H1 (cell line): Measurements from ENCODE around the gene PPP1R9A. TPM values are rescaled to one million over a fixed set of nuclear protein-coding genes. Genes with fewer than 3 reads are reported as not detected.

ENCODE experiments used
- CTCF ChIA-PET: fragments of 300-600 bp; sonication (Branson Sonifier 250); formaldehyde crosslinking; loops from one replicate; lab custom pipeline; 2021; ENCODE audit not compliant: partially characterized antibody; lab: Charles Lee
- POLR2A ChIA-PET: fragments of 300-600 bp; sonication (Branson Sonifier 250); formaldehyde crosslinking; loops from one replicate; lab custom pipeline; 2021; ENCODE audit warnings: inconsistent platforms; ENCODE audit not compliant: partially characterized antibody; lab: Charles Lee
- DNase-seq, 2 experiments: peaks; one replicate each; pipeline versions ENCODE4 v3.0.0 to v3.0.0-alpha.2; 2010 to 2022; ENCODE audit warnings: low spot score in 2 of 2, low read depth in 1 of 2, mixed read lengths in 1 of 2
- FAIRE-seq: peaks from 2 replicates; lab custom pipeline; 2011; peaks lifted over from hg19 to GRCh38; lab: Jason Lieb, UNC
- H2AFZ ChIP-seq: 2 replicates; pipeline ENCODE4 v1.8.1; 2012; ENCODE audit warnings: low read length, inconsistent platforms
- H2AK5ac ChIP-seq: 2 replicates; pipeline ENCODE4 v1.6.1; 2013; ENCODE audit warnings: low read depth, low read length
- H2BK120ac ChIP-seq: replicated peaks from 2 replicates; pipeline ENCODE3; 2013; ENCODE audit warnings: low read depth, low read length, inconsistent platforms
- H2BK12ac ChIP-seq: 2 replicates; pipeline ENCODE4 v1.6.1; 2013; ENCODE audit warnings: low read depth, low read length
- H2BK15ac ChIP-seq: 2 replicates; pipeline ENCODE4 v1.6.1; 2013; ENCODE audit warnings: low read length
- H2BK20ac ChIP-seq: 2 replicates; pipeline ENCODE4 v1.6.1; 2013; ENCODE audit warnings: low read length
- H2BK5ac ChIP-seq: 2 replicates; pipeline ENCODE4 v1.6.1; 2013; ENCODE audit warnings: low read depth, low read length
- H3K14ac ChIP-seq: 2 replicates; pipeline ENCODE4 v1.6.1; 2013; ENCODE audit warnings: inconsistent platforms; ENCODE audit not compliant: insufficient read length
- H3K18ac ChIP-seq: 2 replicates; pipeline ENCODE4 v1.6.1; 2013; ENCODE audit warnings: low read length; ENCODE audit errors: extremely low read depth
- H3K23ac ChIP-seq: 2 replicates; pipeline ENCODE4 v1.6.1; 2013; ENCODE audit warnings: inconsistent platforms; ENCODE audit not compliant: insufficient read length
- H3K23me2 ChIP-seq: 2 replicates; pipeline ENCODE4 v1.6.1; 2013; ENCODE audit warnings: low read depth, low read length
- H3K27ac ChIP-seq: 2 replicates; pipeline ENCODE4 v1.6.1; 2011; ENCODE audit warnings: low read depth, low read length, inconsistent platforms
- H3K27me3 ChIP-seq, 4 experiments: replicated peaks in 1 of 4; 1 replicate in 1 of 4; 2 replicates in 3 of 4; pipeline versions ENCODE4 v1.6.1 to v1.8.1; 2011 to 2013; ENCODE audit warnings: low read length in 3 of 4, mild to moderate bottlenecking in 3 of 4, inconsistent platforms in 2 of 4, mixed read lengths in 2 of 4, moderate library complexity in 1 of 4; ENCODE audit not compliant: control insufficient read depth in 3 of 4, insufficient read depth in 3 of 4; ENCODE audit errors: extremely low read depth in 1 of 4
- H3K36me3 ChIP-seq, 4 experiments: 2 replicates each; pipeline versions ENCODE4 v1.6.1 to v1.8.1; 2011 to 2013; ENCODE audit warnings: mild to moderate bottlenecking in 4 of 4, low read length in 3 of 4, moderate library complexity in 2 of 4, control low read depth in 1 of 4, inconsistent platforms in 1 of 4; ENCODE audit not compliant: insufficient read depth in 4 of 4, control insufficient read depth in 2 of 4
- H3K4ac ChIP-seq: replicated peaks from 2 replicates; pipeline ENCODE3; 2013; ENCODE audit warnings: low read length, low read depth, mixed read lengths, inconsistent platforms; ENCODE audit not compliant: insufficient read length
- H3K4me1 ChIP-seq, 4 experiments: replicated peaks in 1 of 4; 1 replicate in 1 of 4; 2 replicates in 3 of 4; pipeline versions ENCODE4 v1.6.1 to v1.8.1; 2011 to 2013; ENCODE audit warnings: low read length in 3 of 4, inconsistent platforms in 2 of 4, mixed read lengths in 1 of 4; ENCODE audit not compliant: insufficient read depth in 4 of 4, control insufficient read depth in 3 of 4
- H3K4me2 ChIP-seq, 2 experiments: 2 replicates each; pipeline versions ENCODE4 v1.6.1 to v1.8.1; 2011 to 2013; ENCODE audit warnings: low read depth in 2 of 2, low read length in 2 of 2, control low read depth in 1 of 2, inconsistent platforms in 1 of 2, mild to moderate bottlenecking in 1 of 2; ENCODE audit not compliant: insufficient read depth in 1 of 2
- H3K4me3 ChIP-seq, 4 experiments: fragments of 200-600, 300-600 bp in 1 of 4; sonication (generic), shearing (Covaris generic), sonication (Bioruptor Twin) in 1 of 4; 2 replicates each; pipeline versions ENCODE4 v1.5.1 to v1.8.1; 2011 to 2016; ENCODE audit warnings: low read length in 4 of 4, low read depth in 3 of 4, control low read depth in 2 of 4, inconsistent platforms in 2 of 4, mild to moderate bottlenecking in 2 of 4, mixed read lengths in 1 of 4, moderate library complexity in 1 of 4; ENCODE audit not compliant: insufficient read depth in 2 of 4; ENCODE audit errors: extremely low read depth in 1 of 4
- H3K56ac ChIP-seq: replicated peaks from 2 replicates; pipeline ENCODE3; 2013; ENCODE audit warnings: low read depth, mild to moderate bottlenecking, mixed read lengths, low read length, inconsistent platforms; ENCODE audit not compliant: insufficient read length
- H3K79me1 ChIP-seq: 2 replicates; pipeline ENCODE4 v1.6.1; 2013; ENCODE audit warnings: low read depth, low read length, control low read depth
- H3K79me2 ChIP-seq, 2 experiments: 2 replicates each; pipeline versions ENCODE4 v1.6.1 to v1.8.1; 2012 to 2013; ENCODE audit warnings: low read length in 2 of 2, mild to moderate bottlenecking in 2 of 2, inconsistent platforms in 1 of 2; ENCODE audit not compliant: insufficient read depth in 2 of 2, control insufficient read depth in 1 of 2
- H3K9ac ChIP-seq, 4 experiments: replicated peaks in 1 of 4; 1 replicate in 1 of 4; 2 replicates in 3 of 4; pipeline versions ENCODE4 v1.6.1 to v1.8.1; 2011 to 2013; ENCODE audit warnings: low read depth in 3 of 4, low read length in 3 of 4, control low read depth in 2 of 4, mild to moderate bottlenecking in 2 of 4, moderate library complexity in 2 of 4, inconsistent platforms in 1 of 4; ENCODE audit errors: extremely low read depth in 1 of 4
- H3K9me3 ChIP-seq, 2 experiments: 2 replicates each; pipeline versions ENCODE4 v1.6.1 to v1.8.1; 2012 to 2013; ENCODE audit warnings: mild to moderate bottlenecking in 2 of 2, moderate library complexity in 2 of 2, control low read depth in 1 of 2, inconsistent platforms in 1 of 2, low read depth in 1 of 2, low read length in 1 of 2, mixed read lengths in 1 of 2; ENCODE audit not compliant: insufficient read depth in 2 of 2
- H4K20me1 ChIP-seq, 2 experiments: replicated peaks in 1 of 2; 2 replicates each; pipeline versions ENCODE3 to v1.8.1; 2011 to 2013; ENCODE audit warnings: inconsistent platforms in 2 of 2, low read length in 2 of 2, mild to moderate bottlenecking in 1 of 2; ENCODE audit not compliant: insufficient read depth in 2 of 2, control insufficient read depth in 1 of 2
- H4K5ac ChIP-seq: 2 replicates; pipeline ENCODE4 v1.6.1; 2013; ENCODE audit warnings: low read length, low read depth, mixed read lengths, inconsistent platforms; ENCODE audit not compliant: insufficient read length
- H4K8ac ChIP-seq: 2 replicates; pipeline ENCODE4 v1.8.0; 2013; ENCODE audit warnings: mild to moderate bottlenecking, moderate library complexity, low read length, inconsistent platforms; ENCODE audit not compliant: insufficient read depth; ENCODE audit errors: extremely low read depth
- H4K91ac ChIP-seq: replicated peaks from 2 replicates; pipeline ENCODE3; 2013; ENCODE audit warnings: low read length, mixed read lengths, inconsistent platforms; ENCODE audit not compliant: insufficient read length
- ASH2L ChIP-seq: fragments of 200-600, 300-600 bp; sonication (generic); IDR thresholded peaks from one replicate; pipeline ENCODE4 v1.7.1; 2017; ENCODE audit warnings: low read length
- BACH1 ChIP-seq: IDR thresholded peaks from 2 replicates; pipeline ENCODE4 v1.6.1; 2012; ENCODE audit warnings: low read length, improper control_type of control experiment
- CHD1 ChIP-seq: IDR thresholded peaks from 2 replicates; pipeline ENCODE4 v1.6.1; 2012; ENCODE audit warnings: low read depth, low read length, improper control_type of control experiment
- EGR1 ChIP-seq: IDR thresholded peaks from 2 replicates; pipeline ENCODE4 v1.6.1; 2011; ENCODE audit warnings: low read depth, low read length, borderline replicate concordance
- EZH2 ChIP-seq: fragments of 200-600 bp; sonication (generic); IDR thresholded peaks from 2 replicates; pipeline ENCODE4 v1.7.1; 2012; ENCODE audit warnings: low read depth, mild to moderate bottlenecking, moderate library complexity, low read length, inconsistent platforms; ENCODE audit not compliant: severe bottlenecking
- FOSL1 ChIP-seq: IDR thresholded peaks from 2 replicates; pipeline ENCODE4 v1.6.1; 2011; ENCODE audit warnings: mild to moderate bottlenecking, low read depth, low read length, moderate library complexity; ENCODE audit not compliant: insufficient read depth
- HDAC2 ChIP-seq, 2 experiments: fragments of 300-600 bp in 1 of 2; sonication (generic) in 1 of 2; IDR thresholded peaks; 2 replicates each; pipeline ENCODE4 v1.6.1; 2011 to 2012; ENCODE audit warnings: low read depth in 2 of 2, low read length in 2 of 2, mild to moderate bottlenecking in 2 of 2, moderate library complexity in 2 of 2, borderline replicate concordance in 1 of 2, inconsistent platforms in 1 of 2
- HDAC6 ChIP-seq: IDR thresholded peaks from one replicate; pipeline ENCODE4 v1.7.1; 2012; ENCODE audit warnings: low read depth, mild to moderate bottlenecking, inconsistent platforms, low read length, moderate library complexity
- RAD21 ChIP-seq, 2 experiments: IDR thresholded peaks in 1 of 2; conservative IDR thresholded peaks in 1 of 2; 2 replicates each; pipeline ENCODE4 v1.6.1; 2011; ENCODE audit warnings: low read depth in 2 of 2, low read length in 2 of 2, improper control_type of control experiment in 1 of 2, inconsistent platforms in 1 of 2, mild to moderate bottlenecking in 1 of 2, moderate library complexity in 1 of 2
- SP2 ChIP-seq: IDR thresholded peaks from 2 replicates; pipeline ENCODE4 v1.6.1; 2012; ENCODE audit warnings: mild to moderate bottlenecking, low read length, inconsistent platforms
- SP4 ChIP-seq: IDR thresholded peaks from 2 replicates; pipeline ENCODE4 v1.6.1; 2012; ENCODE audit warnings: low read length, inconsistent platforms
- SRF ChIP-seq: IDR thresholded peaks from 2 replicates; pipeline ENCODE4 v1.6.1; 2011; ENCODE audit warnings: mild to moderate bottlenecking, low read depth, low read length, moderate library complexity
- TCF12 ChIP-seq: IDR thresholded peaks from 2 replicates; pipeline ENCODE4 v1.6.1; 2011; ENCODE audit warnings: low read depth, mild to moderate bottlenecking, low read length
- WGBS, 2 experiments: shearing (Covaris generic) in 1 of 2; methylation state at CpG; one replicate each; pipeline versions ENCODE4 v1.1.6 to v1.1.7; 2013 to 2015; ENCODE audit warnings: low lambda C conversion rate in 2 of 2, mixed read lengths in 2 of 2, inconsistent platforms in 1 of 2, low coverage in 1 of 2, missing lambda C conversion rate in 1 of 2; ENCODE audit not compliant: insufficient replicate concordance in 2 of 2, insufficient coverage in 1 of 2, insufficient read length in 1 of 2; ENCODE audit errors: extremely low coverage in 1 of 2, missing lambda C conversion rate in 1 of 2; 5-methylcytosine and 5-hydroxymethylcytosine counted together
- polyA plus RNA-seq, 7 experiments: library from polyadenylated mRNA; depleted of rRNA in 3 of 7; stranded (reverse) in 5 of 7; unstranded in 2 of 7; fragments of >200 nt in 5 of 7; fragments of 200-250 nt in 2 of 7; gene quantifications; 1 replicate in 5 of 7; 2 replicates in 1 of 7; 4 replicates in 1 of 7; pipeline versions ENCODE4 v1.2.1 to v1.2.3, GENCODE V29; 2011 to 2013; ENCODE audit warnings: missing spikeins in 2 of 7, mixed read lengths in 2 of 7
- total RNA-seq: library from RNA; stranded (reverse); fragmentation: NEBNext Ultra II Directional; extraction: Animal tissue kit (Norgen Biotek cat#: 25700); gene quantifications from 2 replicates; pipeline ENCODE4 v1.2.1, GENCODE V29; 2021

The PPP1R9A gene
- total and polyA plus RNA-seq, 2 of the 8 experiments (the other 6 are each of a cell fraction or from before 2014, with no cell fraction given): 3.0 to 20.3 TPM

- ChIA-PET CTCF (interaction anchor here (0.7 kb wide), 1 partner anchor 743 kb away, joined by 3 read pairs; no protein-coding TSS in a partner anchor), POLR2A (no interaction called here)
- Histone ChIP-seq H3K79me2 (no peaks in the 10 kb centered on the region), H3K23ac (no peak overlapping the region), H2BK15ac (no peak overlapping the region), H4K5ac (no peak overlapping the region), H2BK12ac (no peak overlapping the region), H3K9me3 (no peaks in the 10 kb centered on the region), H3K14ac (no peak overlapping the region), H4K91ac (no peak overlapping the region), H4K8ac (no peak overlapping the region), H2BK120ac (no peak overlapping the region), H2BK5ac (no peak overlapping the region), H3K4ac (no peak overlapping the region), H3K36me3 (no peaks in the 10 kb centered on the region), H3K56ac (no peak overlapping the region), H3K27me3 (no peaks in the 10 kb centered on the region), H2AFZ (no peak overlapping the region), H3K4me1 (peaks cover 0 to 2% (median 0%) of the 10 kb centered on the region in 4 experiments; a peak in 1 of 7 replicates), H3K18ac (no peak overlapping the region), H3K79me1 (no peaks in the 10 kb centered on the region), H3K23me2 (no peaks in the 10 kb centered on the region), H3K4me3 (no peak overlapping the region), H3K4me2 (no peak overlapping the region), H3K9ac (no peak overlapping the region), H2BK20ac (no peak overlapping the region), H2AK5ac (no peak overlapping the region), H4K20me1 (no peaks in the 10 kb centered on the region), H3K27ac (no peak overlapping the region)
- no peak for FAIRE-seq
- DNase-seq: no peak
- WGBS, 2 experiments: 87% methylated on average over 2 of the region's 2 CpGs; no CpG with 5 or more reads in 1 of the 2 experiments
- TF ChIP-seq HDAC2 (IDR thresholded peaks at IDR 0.05; ENCODE audit: borderline replicate concordance in 1 of 2, low read depth in 2 of 2, low read length in 2 of 2) (no peak), SRF (no peak), TCF12 (no peak), ASH2L (no peak), SP4 (no peak), BACH1 (no peak), FOSL1 (no peak), EGR1 (no peak), RAD21 (IDR thresholded peaks at IDR 0.05 in 1 of 2, conservative IDR thresholded peaks at IDR 0.05 in 1 of 2; ENCODE audit: low read depth in 2 of 2, low read length in 2 of 2) (no peak), SP2 (no peak), EZH2 (no peak), CHD1 (no peak), HDAC6 (no peak)
Measured at GRCh38 chr7:95317546-95317945, 410.2 kb downstream of the PPP1R9A start.
